Choroid plexus epithelial cell (primary cell): ENCODE results near the gene HNRNPAB.

Experiments
- DNase-seq: peaks from one replicate; pipeline ENCODE4 v3.0.0-alpha.2; 2010; ENCODE audit warnings: low read depth
- H3K4me3 ChIP-seq: 2 replicates; pipeline ENCODE4 v1.5.1; 2011; ENCODE audit warnings: low read depth, mild to moderate bottlenecking, control low read depth, low read length, moderate library complexity
- TF ChIP-seq, protein P1 (sequence below): conservative IDR thresholded peaks from 2 replicates; pipeline ENCODE4 v1.5.1; 2011; ENCODE audit warnings: low read depth, mild to moderate bottlenecking, control low read depth, inconsistent platforms, low read length, moderate library complexity

Gene HNRNPAB

DNA sequence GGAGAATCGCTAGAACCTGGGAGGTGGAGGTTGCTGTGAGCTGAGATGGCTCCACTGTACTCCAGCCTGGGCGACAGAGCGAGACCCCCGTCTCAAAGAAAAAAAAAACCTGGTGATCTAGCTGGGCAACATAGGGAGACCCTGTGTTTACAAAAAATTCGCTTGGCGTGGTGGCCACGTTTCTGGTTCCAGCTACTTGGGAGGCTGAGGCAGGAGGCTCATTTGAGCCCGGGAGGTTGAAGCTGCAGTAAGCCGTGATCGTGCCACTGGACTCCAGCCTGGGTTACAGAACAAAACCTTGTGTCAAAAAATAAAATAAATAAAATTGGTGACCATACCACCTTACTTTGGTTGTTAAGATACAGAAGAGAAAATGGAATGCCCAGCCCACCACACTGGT, 1.8 kb upstream of the HNRNPAB start:
- TF ChIP-seq, protein P1, sequence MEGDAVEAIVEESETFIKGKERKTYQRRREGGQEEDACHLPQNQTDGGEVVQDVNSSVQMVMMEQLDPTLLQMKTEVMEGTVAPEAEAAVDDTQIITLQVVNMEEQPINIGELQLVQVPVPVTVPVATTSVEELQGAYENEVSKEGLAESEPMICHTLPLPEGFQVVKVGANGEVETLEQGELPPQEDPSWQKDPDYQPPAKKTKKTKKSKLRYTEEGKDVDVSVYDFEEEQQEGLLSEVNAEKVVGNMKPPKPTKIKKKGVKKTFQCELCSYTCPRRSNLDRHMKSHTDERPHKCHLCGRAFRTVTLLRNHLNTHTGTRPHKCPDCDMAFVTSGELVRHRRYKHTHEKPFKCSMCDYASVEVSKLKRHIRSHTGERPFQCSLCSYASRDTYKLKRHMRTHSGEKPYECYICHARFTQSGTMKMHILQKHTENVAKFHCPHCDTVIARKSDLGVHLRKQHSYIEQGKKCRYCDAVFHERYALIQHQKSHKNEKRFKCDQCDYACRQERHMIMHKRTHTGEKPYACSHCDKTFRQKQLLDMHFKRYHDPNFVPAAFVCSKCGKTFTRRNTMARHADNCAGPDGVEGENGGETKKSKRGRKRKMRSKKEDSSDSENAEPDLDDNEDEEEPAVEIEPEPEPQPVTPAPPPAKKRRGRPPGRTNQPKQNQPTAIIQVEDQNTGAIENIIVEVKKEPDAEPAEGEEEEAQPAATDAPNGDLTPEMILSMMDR, result no peak
- H3K4me3 ChIP-seq, result no peak overlapping the region
- DNase-seq, result no peak

DNA sequence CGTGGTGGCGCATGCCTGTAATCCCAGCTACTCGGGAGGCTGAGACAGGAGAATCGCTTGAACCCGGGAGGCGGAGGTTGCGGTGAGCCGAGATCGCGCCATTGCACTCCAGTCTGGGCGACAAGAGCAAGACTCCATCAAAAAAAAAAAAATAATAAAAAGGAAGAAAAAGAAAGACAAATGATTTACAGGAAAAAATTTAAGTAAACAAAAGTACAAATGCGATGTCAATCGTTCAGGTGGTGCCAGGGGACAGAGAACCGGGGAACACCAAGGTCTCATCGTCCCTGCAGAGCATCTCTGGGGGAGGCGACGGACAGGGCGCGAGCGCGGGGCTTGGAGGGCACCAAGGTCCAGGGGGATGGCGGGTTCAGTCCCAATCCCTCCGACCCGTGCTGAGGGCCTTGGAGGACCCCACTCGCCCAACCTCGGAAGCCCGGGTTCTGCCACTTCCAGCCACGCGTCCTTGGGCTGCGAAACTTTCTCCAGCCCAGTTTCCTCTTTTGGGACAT, 607 bp upstream of the HNRNPAB start:
- no peak for DNase-seq
- peak overlapping the region; percentile 89 for H3K4me3 ChIP-seq
- TF ChIP-seq, protein P1, result no peak

DNA sequence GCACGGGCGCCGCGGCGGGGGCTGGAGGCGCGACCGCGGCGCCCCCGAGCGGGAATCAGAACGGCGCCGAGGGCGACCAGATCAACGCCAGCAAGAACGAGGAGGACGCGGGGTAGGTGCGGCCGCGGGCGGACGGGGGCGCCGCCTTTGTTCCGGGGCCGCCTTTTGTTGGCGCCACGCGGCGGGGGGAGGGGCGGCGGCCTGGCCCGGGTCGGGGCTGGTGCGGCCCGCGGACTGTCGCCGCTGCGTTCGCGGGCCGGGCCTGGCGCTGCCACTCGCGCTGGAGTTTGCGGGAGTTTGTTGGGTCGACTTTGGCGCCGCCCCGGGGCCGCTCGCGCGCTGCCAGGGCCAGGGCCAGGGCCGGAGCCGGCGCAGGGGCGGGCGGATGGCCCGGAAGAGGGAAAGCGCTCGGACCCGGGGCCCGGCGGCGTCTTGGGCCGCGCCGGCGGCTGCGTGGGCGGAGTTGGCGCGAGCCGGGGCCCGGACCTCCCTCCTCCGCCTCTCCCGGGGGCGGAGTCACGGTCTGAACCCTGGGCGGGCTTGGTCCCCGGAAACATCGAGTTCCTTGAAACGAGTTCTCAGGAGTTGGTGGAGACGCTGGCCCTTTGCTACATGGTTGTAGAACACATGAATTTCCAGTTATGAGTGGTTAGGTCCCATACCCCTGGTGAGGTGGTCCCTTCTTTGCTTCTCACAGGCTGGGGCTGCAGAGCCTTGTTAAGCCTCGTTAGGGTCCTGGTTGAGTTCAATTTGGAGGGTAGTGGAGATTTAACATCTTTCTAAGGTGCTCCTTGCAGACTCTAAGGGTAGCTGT, 809 bp downstream of the HNRNPAB start:
- H3K4me3 ChIP-seq, result peak overlapping the region; percentile 89
- TF ChIP-seq, protein P1, result no peak
- peak; percentile 81 for DNase-seq

DNA sequence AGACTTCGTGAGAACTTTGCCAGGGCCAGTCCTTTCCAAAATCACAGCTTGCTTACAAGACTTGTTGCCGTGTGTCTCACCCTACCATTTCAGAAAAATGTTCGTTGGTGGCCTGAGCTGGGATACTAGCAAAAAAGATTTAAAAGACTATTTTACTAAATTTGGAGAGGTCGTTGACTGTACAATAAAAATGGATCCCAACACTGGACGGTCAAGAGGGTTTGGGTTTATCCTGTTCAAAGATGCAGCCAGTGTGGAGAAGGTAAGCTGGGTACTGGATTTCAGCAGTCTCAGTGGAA, 1.4 kb downstream of the HNRNPAB start:
- TF ChIP-seq, protein P1, result no peak
- no peak for DNase-seq
- H3K4me3 ChIP-seq, result peak overlapping the region; percentile 89

DNA sequence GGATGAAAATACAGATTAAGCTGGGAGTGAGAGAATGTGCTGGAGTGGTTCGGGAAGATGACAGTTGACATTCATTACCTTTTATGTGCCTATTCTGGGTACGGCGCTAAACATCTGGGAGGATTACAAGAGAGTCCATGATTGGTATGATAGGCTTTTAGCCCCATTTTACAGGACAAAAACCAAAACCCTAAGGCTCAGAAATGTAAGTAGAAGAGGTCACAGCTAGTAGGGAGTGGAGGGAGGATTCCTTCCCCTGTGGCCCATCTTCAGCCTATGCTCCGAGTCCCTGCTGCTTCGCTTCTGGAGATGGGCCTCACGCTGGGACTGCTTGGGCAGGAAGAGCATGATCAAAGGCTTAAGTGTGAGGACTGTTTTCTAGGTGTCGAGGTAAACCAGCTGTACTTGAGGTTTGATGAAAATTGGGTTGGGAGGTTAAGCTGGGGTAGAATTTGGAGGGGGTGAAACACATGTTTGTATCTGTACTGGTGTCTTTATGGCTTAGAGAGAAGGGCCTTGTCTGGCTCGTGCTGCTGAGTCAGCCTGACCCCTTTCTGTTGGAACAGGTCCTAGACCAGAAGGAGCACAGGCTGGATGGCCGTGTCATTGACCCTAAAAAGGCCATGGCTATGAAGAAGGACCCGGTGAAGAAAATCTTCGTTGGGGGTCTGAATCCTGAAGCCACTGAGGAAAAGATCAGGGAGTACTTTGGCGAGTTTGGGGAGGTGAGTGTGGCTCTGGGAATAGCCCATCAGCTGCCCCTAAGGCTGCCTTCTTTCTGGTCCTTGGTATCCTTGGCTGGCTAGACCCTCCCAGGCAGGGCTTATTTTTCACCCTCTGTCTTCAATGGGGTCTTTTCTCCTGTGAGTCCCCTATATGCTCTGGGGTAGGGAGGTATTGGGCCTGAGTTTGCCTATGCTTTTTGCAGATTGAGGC, 2.1 kb downstream of the HNRNPAB start:
- peak overlapping the region; percentile 89 for H3K4me3 ChIP-seq
- TF ChIP-seq, protein P1, result no peak
- DNase-seq, result peak; percentile 49

DNA sequence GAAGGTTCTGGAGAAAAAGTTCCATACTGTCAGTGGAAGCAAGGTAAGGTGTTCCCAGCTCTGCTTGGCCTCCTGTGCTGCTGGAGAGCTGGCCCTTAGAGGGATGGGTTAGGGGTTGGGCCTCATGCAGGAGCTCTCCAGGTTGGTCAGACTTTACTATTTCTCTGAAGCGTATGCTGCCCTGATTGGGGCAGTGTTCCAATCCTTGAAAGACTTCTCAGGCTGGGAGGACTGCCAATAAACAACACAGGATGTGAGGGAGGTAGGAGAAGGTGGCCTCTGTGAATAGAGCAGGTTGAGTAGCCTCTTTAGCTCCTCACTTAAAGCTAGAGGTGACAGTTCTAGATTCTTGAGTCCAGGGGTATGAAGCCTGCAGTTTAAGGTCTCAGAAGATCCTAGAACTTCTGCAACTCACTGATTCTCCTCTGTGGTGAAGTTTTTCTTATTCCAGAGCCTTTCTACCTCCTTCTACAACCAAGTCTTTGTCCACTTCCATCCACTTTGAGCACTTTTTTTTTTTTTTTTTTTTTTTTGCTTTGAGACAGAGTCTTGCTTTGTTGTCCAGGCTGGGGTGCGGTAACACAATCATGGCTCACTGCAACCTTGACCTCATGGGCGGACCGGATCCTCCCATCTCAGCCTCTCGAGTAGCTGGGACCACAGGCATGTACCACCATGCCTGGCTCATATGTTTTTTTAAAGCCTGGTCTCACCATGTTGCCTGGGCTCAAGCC, 3.0 kb downstream of the HNRNPAB start:
- TF ChIP-seq, protein P1, result no peak
- peak; percentile 86 for DNase-seq
- H3K4me3 ChIP-seq, result no peak overlapping the region
